Measurements from ENCODE around the gene TPGS2. TPM values are rescaled to one million over a fixed set of nuclear protein-coding genes. Genes with fewer than 3 reads are reported as not detected.

Gene TPGS2
- total RNA-seq, 1 experiment from 2014 or later = 62.6 TPM

- no peaks in the 10 kb centered on the region for H3K79me2 ChIP-seq (ENCODE audit: low read depth)
- no peak overlapping the region for H3K4me3 ChIP-seq
- no peaks in the 10 kb centered on the region for H4K20me1 ChIP-seq (ENCODE audit: insufficient read depth)
- no peaks in the 10 kb centered on the region for H3K9me3 ChIP-seq (ENCODE audit: insufficient read depth, low read depth)
- H3K27ac ChIP-seq = no peak overlapping the region
- BruUV-seq (replicated peaks) = no TSS peak
- H2AFZ ChIP-seq = no peak overlapping the region
- no peaks in the 10 kb centered on the region for H3K9me2 ChIP-seq (ENCODE audit: insufficient read depth)
- H3K27me3 ChIP-seq (ENCODE audit: insufficient read depth, low read depth) = no peaks in the 10 kb centered on the region
- ChIA-PET POLR2A (ENCODE audit: unreplicated experiment) (no interaction called here), CTCF (no interaction called here)
- H3F3A ChIP-seq (ENCODE audit: insufficient read depth, low read depth) = no peaks in the 10 kb centered on the region
- TF ChIP-seq CTCF (conservative IDR thresholded peaks at IDR 0.05) (no peak), EZH2 (IDR thresholded peaks at IDR 0.05; ENCODE audit: low read depth) (no peak)
- peaks cover 5% of the 10 kb centered on the region; the same call in 1 of the 2 replicates for H3K4me1 ChIP-seq (replicated peaks; ENCODE audit: insufficient read depth)
- DNase-seq = no peak
- no peaks in the 10 kb centered on the region for H3K36me3 ChIP-seq (ENCODE audit: low read depth)
- no peak overlapping the region for H3K4me2 ChIP-seq
- intact Hi-C loops (cut with micrococcal nuclease; ENCODE audit: unreplicated experiment) = no loop called here
Observed at GRCh38 chr18:36761186-36761698, 67.6 kb downstream of the TPGS2 start.

- intact Hi-C loops (cut with micrococcal nuclease; ENCODE audit: unreplicated experiment) = no loop called here
Observed at GRCh38 chr18:36760598-36760997, 68.2 kb downstream of the TPGS2 start.

GRCh38 chr18:36759167-36759776 is 69.5 kb downstream of the TPGS2 start:
- H3F3A ChIP-seq (ENCODE audit: insufficient read depth, low read depth) = no peaks in the 10 kb centered on the region
- BruUV-seq (replicated peaks) = no TSS peak

More at GRCh38 chr18:36760598-36760997, 68.2 kb downstream of the TPGS2 start:
- Histone ChIP-seq H3K4me1 (replicated peaks; ENCODE audit: insufficient read depth) (peaks cover 7% of the 10 kb centered on the region; the same call in 1 of the 2 replicates), H3F3A (ENCODE audit: insufficient read depth, low read depth) (no peaks in the 10 kb centered on the region), H3K9me2 (ENCODE audit: insufficient read depth) (no peaks in the 10 kb centered on the region), H3K4me3 (no peak overlapping the region), H3K36me3 (ENCODE audit: low read depth) (no peaks in the 10 kb centered on the region), H4K20me1 (ENCODE audit: insufficient read depth) (no peaks in the 10 kb centered on the region), H3K9me3 (ENCODE audit: insufficient read depth, low read depth) (no peaks in the 10 kb centered on the region), H3K79me2 (ENCODE audit: low read depth) (no peaks in the 10 kb centered on the region), H2AFZ (no peak overlapping the region), H3K27me3 (ENCODE audit: insufficient read depth, low read depth) (no peaks in the 10 kb centered on the region), H3K27ac (no peak overlapping the region), H3K4me2 (no peak overlapping the region)
- no peak for DNase-seq
- CTCF ChIA-PET = no interaction called here
- TF ChIP-seq CTCF (conservative IDR thresholded peaks at IDR 0.05) (no peak), EZH2 (IDR thresholded peaks at IDR 0.05; ENCODE audit: low read depth) (no peak)
- no TSS peak for BruUV-seq (replicated peaks)
- POLR2A ChIA-PET (ENCODE audit: unreplicated experiment) = no interaction called here

More at GRCh38 chr18:36759167-36759776, 69.5 kb downstream of the TPGS2 start:
- no peak for DNase-seq
- CTCF ChIA-PET = no interaction called here
- no peaks in the 10 kb centered on the region for H3K36me3 ChIP-seq (ENCODE audit: low read depth)
- no peak overlapping the region for H3K4me2 ChIP-seq
- H2AFZ ChIP-seq = no peak overlapping the region
- H3K4me3 ChIP-seq = no peak overlapping the region
- POLR2A ChIA-PET (ENCODE audit: unreplicated experiment) = no interaction called here
- no peaks in the 10 kb centered on the region for H3K79me2 ChIP-seq (ENCODE audit: low read depth)
- no peaks in the 10 kb centered on the region for H3K9me3 ChIP-seq (ENCODE audit: insufficient read depth, low read depth)
- H4K20me1 ChIP-seq (ENCODE audit: insufficient read depth) = no peaks in the 10 kb centered on the region
- TF ChIP-seq EZH2 (IDR thresholded peaks at IDR 0.05; ENCODE audit: low read depth) (no peak), CTCF (conservative IDR thresholded peaks at IDR 0.05) (no peak)
- H3K27ac ChIP-seq = no peak overlapping the region
- no peaks in the 10 kb centered on the region for H3K9me2 ChIP-seq (ENCODE audit: insufficient read depth)
- intact Hi-C loops (cut with micrococcal nuclease; ENCODE audit: unreplicated experiment) = loop anchor here (5.0 to 10.0 kb wide), 2 partner anchors 464 to 662 kb away; partner anchors contain the start of gene FHOD3
- peaks cover 7% of the 10 kb centered on the region; the same call in 1 of the 2 replicates for H3K4me1 ChIP-seq (replicated peaks; ENCODE audit: insufficient read depth)
- no peaks in the 10 kb centered on the region for H3K27me3 ChIP-seq (ENCODE audit: insufficient read depth, low read depth)

Data from PC-9 (cell line).